HepG2 (cell line): ENCODE measurements around the gene MADCAM1. TPM values are rescaled to one million over a fixed set of nuclear protein-coding genes. Genes with fewer than 3 reads are reported as not detected.

Experiments used
- AGO2 ChIP-seq: fragments of 200-400 bp; formaldehyde crosslinking; optimal IDR thresholded peaks from 2 replicates; pipeline ENCODE3; 2017; ENCODE audit warnings: mild to moderate bottlenecking, low read depth, low read length, moderate library complexity
- BORCS8-MEF2B ChIP-seq: sonication (generic); formaldehyde crosslinking; IDR thresholded peaks from 2 replicates; pipeline ENCODE4 v1.8.0; 2022; ENCODE audit warnings: mild to moderate bottlenecking, missing genetic modification reagents
- HDAC1 ChIP-seq: sonication (generic); formaldehyde crosslinking; IDR thresholded peaks from 2 replicates; pipeline ENCODE4 v1.5.1; 2020; ENCODE audit warnings: mild to moderate bottlenecking, missing genetic modification reagents
- KAT8 ChIP-seq: IDR thresholded peaks from 2 replicates; pipeline ENCODE4 v1.6.1; 2016; ENCODE audit warnings: missing genetic modification reagents, missing compliant biosample characterization
- MIXL1 ChIP-seq: IDR thresholded peaks from 2 replicates; pipeline ENCODE4 v1.6.1; 2016
- RXRB ChIP-seq: IDR thresholded peaks from 2 replicates; pipeline ENCODE4 v1.6.1; 2016; ENCODE audit warnings: borderline replicate concordance, missing genetic modification reagents, missing compliant biosample characterization
- SRF ChIP-seq: IDR thresholded peaks from 2 replicates; pipeline ENCODE4 v1.6.1; 2011; ENCODE audit warnings: mild to moderate bottlenecking, low read depth, low read length, moderate library complexity
- TAF1 ChIP-seq: sonication (generic); formaldehyde crosslinking; IDR thresholded peaks from 2 replicates; pipeline ENCODE4 v1.4.0; 2020; ENCODE audit warnings: missing genetic modification reagents
- THAP11 ChIP-seq: IDR thresholded peaks from 2 replicates; pipeline ENCODE4 v1.6.1; 2016; ENCODE audit warnings: missing biosample characterization, missing genetic modification reagents
- ZNF121 ChIP-seq: sonication (generic); formaldehyde crosslinking; IDR thresholded peaks from 2 replicates; pipeline ENCODE4 v1.5.0; 2020; ENCODE audit warnings: mild to moderate bottlenecking, missing genetic modification reagents
- ZNF282 ChIP-seq: fragments of 450-650 bp; IDR thresholded peaks from 2 replicates; pipeline ENCODE4 v1.6.1; 2018; ENCODE audit not compliant: partially characterized antibody
- ZNF350 ChIP-seq: sonication (generic); formaldehyde crosslinking; IDR thresholded peaks from 2 replicates; pipeline ENCODE4 v1.4.0; 2020; ENCODE audit warnings: mild to moderate bottlenecking, low read depth, missing genetic modification reagents, borderline replicate concordance
- ZNF75D ChIP-seq: sonication (generic); formaldehyde crosslinking; IDR thresholded peaks from 2 replicates; pipeline ENCODE4 v1.8.1; 2023; ENCODE audit warnings: missing genetic modification reagents, mild to moderate bottlenecking, borderline replicate concordance
- polyA plus RNA-seq, 8 experiments: library from polyadenylated mRNA; depleted of rRNA in 3 of 8; stranded (reverse) in 7 of 8; unstranded in 1 of 8; fragments of >200 nt; fragmentation: Illumina TruSeq in 4 of 8; extraction: Trizol in 4 of 8; gene quantifications; 2 replicates each; pipeline versions ENCODE4 v1.2.1 to v1.2.3, GENCODE V29; 2011 to 2016; ENCODE audit warnings: low read depth in 4 of 8, missing spikeins in 1 of 8, mixed read lengths in 1 of 8; ENCODE audit not compliant: insufficient read depth in 1 of 8
- total RNA-seq, 5 experiments: library from RNA; depleted of rRNA; stranded (reverse); fragments of >200 nt; fragmentation: Illumina TruSeq; extraction: Trizol; gene quantifications; 2 replicates each; pipeline ENCODE4 v1.2.3, GENCODE V29; 2016; ENCODE audit warnings: low read depth in 1 of 5
- TF ChIP-seq, protein P1 (sequence below): sonication (generic); formaldehyde crosslinking; IDR thresholded peaks from 2 replicates; pipeline ENCODE4 v1.4.0; 2020; ENCODE audit warnings: missing genetic modification reagents
- TF ChIP-seq, protein P2 (sequence below): sonication (generic); formaldehyde crosslinking; IDR thresholded peaks from 2 replicates; pipeline ENCODE4 v1.4.0; 2020; ENCODE audit warnings: mild to moderate bottlenecking, missing genetic modification reagents
- TF ChIP-seq, protein P3 (sequence below): IDR thresholded peaks from 2 replicates; pipeline ENCODE4 v1.4.0; 2020; ENCODE audit warnings: mild to moderate bottlenecking, missing genetic modification reagents

The MADCAM1 gene
- total and polyA plus RNA-seq, 2 of the 13 experiments (the other 11 are each of a cell fraction or from before 2014, with no cell fraction given) = 0.29 to 0.33 TPM

DNA sequence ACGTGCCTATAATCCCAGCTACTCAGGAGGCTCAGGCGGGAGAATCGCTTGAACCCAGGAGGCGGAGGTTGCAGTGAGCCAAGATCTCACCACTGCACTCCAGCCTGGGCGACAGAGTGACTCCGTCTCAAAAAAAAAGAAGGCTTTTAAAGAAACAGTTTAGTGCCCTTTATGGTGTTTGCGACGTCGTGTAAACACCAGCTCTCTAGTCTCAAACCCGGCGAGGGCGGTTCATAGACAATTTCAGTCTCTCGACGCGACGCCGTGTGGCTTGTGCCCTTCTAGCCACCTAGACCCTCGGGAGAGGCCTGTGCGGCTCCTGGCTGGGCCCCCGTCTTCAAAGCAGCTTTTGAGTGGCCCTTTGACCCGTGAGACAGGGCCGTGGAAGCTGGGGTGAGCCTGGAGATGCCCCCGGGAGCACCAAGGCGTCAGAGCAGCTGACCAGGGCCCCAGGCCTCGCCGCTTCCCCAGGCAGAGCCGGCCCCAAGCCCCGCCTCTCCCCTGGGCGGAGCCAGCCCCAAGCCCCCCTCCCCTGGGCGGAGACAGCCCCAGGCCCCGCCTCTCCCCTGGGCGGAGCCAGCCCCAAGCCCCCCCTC, 5.0 kb upstream of the MADCAM1 start (continued):
- TF ChIP-seq SRF (no peak), HDAC1 (no peak), BORCS8-MEF2B (CRISPR knock-in tag) (peak; percentile 59; the same call in 1 of the 2 replicates), ZNF350 (CRISPR knock-in tag) (peak; percentile 52; the same call in 1 of the 2 replicates), KAT8 (CRISPR knock-in tag) (peak; percentile 68), TAF1 (CRISPR knock-in tag) (peak; percentile 47; the same call in 1 of the 2 replicates), ZNF121 (CRISPR knock-in tag) (0 out of 2 replicates have a peak, but pooled peaks have one; percentile 14), AGO2 (peak; percentile 46), MIXL1 (0 out of 2 replicates have a peak, but pooled peaks have one; percentile 11), ZNF282 (no peak), THAP11 (CRISPR knock-in tag) (peak; percentile 59), RXRB (CRISPR knock-in tag) (0 out of 2 replicates have a peak, but pooled peaks have one; percentile 13), ZNF75D (CRISPR knock-in tag) (no peak)
- TF ChIP-seq, protein P1, sequence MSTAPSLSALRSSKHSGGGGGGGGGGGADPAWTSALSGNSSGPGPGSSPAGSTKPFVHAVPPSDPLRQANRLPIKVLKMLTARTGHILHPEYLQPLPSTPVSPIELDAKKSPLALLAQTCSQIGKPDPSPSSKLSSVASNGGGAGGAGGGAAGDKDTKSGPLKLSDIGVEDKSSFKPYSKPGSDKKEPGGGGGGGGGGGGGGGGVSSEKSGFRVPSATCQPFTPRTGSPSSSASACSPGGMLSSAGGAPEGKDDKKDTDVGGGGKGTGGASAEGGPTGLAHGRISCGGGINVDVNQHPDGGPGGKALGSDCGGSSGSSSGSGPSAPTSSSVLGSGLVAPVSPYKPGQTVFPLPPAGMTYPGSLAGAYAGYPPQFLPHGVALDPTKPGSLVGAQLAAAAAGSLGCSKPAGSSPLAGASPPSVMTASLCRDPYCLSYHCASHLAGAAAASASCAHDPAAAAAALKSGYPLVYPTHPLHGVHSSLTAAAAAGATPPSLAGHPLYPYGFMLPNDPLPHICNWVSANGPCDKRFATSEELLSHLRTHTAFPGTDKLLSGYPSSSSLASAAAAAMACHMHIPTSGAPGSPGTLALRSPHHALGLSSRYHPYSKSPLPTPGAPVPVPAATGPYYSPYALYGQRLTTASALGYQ (CRISPR knock-in tag) = 0 out of 2 replicates have a peak, but pooled peaks have one; percentile 31
- TF ChIP-seq, protein P2, sequence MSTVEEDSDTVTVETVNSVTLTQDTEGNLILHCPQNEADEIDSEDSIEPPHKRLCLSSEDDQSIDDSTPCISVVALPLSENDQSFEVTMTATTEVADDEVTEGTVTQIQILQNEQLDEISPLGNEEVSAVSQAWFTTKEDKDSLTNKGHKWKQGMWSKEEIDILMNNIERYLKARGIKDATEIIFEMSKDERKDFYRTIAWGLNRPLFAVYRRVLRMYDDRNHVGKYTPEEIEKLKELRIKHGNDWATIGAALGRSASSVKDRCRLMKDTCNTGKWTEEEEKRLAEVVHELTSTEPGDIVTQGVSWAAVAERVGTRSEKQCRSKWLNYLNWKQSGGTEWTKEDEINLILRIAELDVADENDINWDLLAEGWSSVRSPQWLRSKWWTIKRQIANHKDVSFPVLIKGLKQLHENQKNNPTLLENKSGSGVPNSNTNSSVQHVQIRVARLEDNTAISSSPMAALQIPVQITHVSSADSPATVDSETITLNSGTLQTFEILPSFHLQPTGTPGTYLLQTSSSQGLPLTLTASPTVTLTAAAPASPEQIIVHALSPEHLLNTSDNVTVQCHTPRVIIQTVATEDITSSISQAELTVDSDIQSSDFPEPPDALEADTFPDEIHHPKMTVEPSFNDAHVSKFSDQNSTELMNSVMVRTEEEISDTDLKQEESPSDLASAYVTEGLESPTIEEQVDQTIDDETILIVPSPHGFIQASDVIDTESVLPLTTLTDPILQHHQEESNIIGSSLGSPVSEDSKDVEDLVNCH (CRISPR knock-in tag) = no peak
- TF ChIP-seq, protein P3, sequence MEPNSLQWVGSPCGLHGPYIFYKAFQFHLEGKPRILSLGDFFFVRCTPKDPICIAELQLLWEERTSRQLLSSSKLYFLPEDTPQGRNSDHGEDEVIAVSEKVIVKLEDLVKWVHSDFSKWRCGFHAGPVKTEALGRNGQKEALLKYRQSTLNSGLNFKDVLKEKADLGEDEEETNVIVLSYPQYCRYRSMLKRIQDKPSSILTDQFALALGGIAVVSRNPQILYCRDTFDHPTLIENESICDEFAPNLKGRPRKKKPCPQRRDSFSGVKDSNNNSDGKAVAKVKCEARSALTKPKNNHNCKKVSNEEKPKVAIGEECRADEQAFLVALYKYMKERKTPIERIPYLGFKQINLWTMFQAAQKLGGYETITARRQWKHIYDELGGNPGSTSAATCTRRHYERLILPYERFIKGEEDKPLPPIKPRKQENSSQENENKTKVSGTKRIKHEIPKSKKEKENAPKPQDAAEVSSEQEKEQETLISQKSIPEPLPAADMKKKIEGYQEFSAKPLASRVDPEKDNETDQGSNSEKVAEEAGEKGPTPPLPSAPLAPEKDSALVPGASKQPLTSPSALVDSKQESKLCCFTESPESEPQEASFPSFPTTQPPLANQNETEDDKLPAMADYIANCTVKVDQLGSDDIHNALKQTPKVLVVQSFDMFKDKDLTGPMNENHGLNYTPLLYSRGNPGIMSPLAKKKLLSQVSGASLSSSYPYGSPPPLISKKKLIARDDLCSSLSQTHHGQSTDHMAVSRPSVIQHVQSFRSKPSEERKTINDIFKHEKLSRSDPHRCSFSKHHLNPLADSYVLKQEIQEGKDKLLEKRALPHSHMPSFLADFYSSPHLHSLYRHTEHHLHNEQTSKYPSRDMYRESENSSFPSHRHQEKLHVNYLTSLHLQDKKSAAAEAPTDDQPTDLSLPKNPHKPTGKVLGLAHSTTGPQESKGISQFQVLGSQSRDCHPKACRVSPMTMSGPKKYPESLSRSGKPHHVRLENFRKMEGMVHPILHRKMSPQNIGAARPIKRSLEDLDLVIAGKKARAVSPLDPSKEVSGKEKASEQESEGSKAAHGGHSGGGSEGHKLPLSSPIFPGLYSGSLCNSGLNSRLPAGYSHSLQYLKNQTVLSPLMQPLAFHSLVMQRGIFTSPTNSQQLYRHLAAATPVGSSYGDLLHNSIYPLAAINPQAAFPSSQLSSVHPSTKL (CRISPR knock-in tag) = 0 out of 2 replicates have a peak, but pooled peaks have one; percentile 6
